Neural cell (in vitro differentiated cells): ENCODE data around the gene RFC3. TPM values are rescaled to one million over a fixed set of nuclear protein-coding genes. Genes with fewer than 3 reads are reported as not detected.

Experiments used
- H2AFZ ChIP-seq: fragments of 200-600, 300-800 bp; sonication (generic), shearing (Covaris generic); 2 replicates; pipeline ENCODE4 v1.6.0; 2014; ENCODE audit warnings: low read depth, mild to moderate bottlenecking, antibody characterized with exemption, low read length, moderate library complexity
- H3F3A ChIP-seq: fragments of 200-600 bp; shearing (Covaris generic); 2 replicates; pipeline ENCODE4 v1.6.1; 2016; ENCODE audit warnings: mild to moderate bottlenecking, moderate library complexity, mixed read lengths, antibody characterized with exemption, low read length; ENCODE audit not compliant: insufficient read depth, poor library complexity, severe bottlenecking
- H3K27ac ChIP-seq: fragments of 200-600, 300-800 bp; sonication (generic), shearing (Covaris generic); 2 replicates; pipeline ENCODE4 v1.5.1; 2014; ENCODE audit warnings: mild to moderate bottlenecking, low read length, moderate library complexity
- H3K27me3 ChIP-seq: fragments of 300-800, 200-600 bp; sonication (generic), shearing (Covaris generic); 2 replicates; pipeline ENCODE4 v1.6.0; 2014; ENCODE audit warnings: mild to moderate bottlenecking, low read depth, low read length, moderate library complexity; ENCODE audit not compliant: insufficient read depth
- H3K36me3 ChIP-seq: fragments of 300-800, 200-600 bp; sonication (generic), shearing (Covaris generic); 2 replicates; pipeline ENCODE4 v1.5.1; 2014; ENCODE audit warnings: mild to moderate bottlenecking, antibody characterized with exemption, low read length, moderate library complexity; ENCODE audit not compliant: insufficient read depth
- H3K4me2 ChIP-seq: fragments of 300-800, 200-600 bp; sonication (generic), shearing (Covaris generic); 2 replicates; pipeline ENCODE4 v1.6.0; 2014; ENCODE audit warnings: mild to moderate bottlenecking, low read length
- H3K4me3 ChIP-seq: fragments of 300-800, 200-600 bp; sonication (generic), shearing (Covaris generic); 2 replicates; pipeline ENCODE4 v1.5.1; 2014; ENCODE audit warnings: mild to moderate bottlenecking, low read length, moderate library complexity
- H3K79me2 ChIP-seq: fragments of 200-600 bp; shearing (Covaris generic); replicated peaks from 2 replicates; pipeline ENCODE4 v1.6.0; 2014; ENCODE audit warnings: mild to moderate bottlenecking, low read length, moderate library complexity; ENCODE audit not compliant: insufficient read depth
- H3K9ac ChIP-seq: fragments of 300-800, 200-600 bp; sonication (generic), shearing (Covaris generic); 2 replicates; pipeline ENCODE4 v1.6.1; 2016; ENCODE audit warnings: mild to moderate bottlenecking, low read length, mixed read lengths
- H3K9me2 ChIP-seq: fragments of 200-600 bp; shearing (Covaris generic); 2 replicates; pipeline ENCODE4 v1.6.1; 2016; ENCODE audit warnings: mild to moderate bottlenecking, low read length, mixed read lengths; ENCODE audit not compliant: insufficient read depth
- H3K9me3 ChIP-seq: fragments of 200-600, 300-800 bp; sonication (generic), shearing (Covaris generic); 2 replicates; pipeline ENCODE4 v1.6.1; 2016; ENCODE audit warnings: mild to moderate bottlenecking, mixed run types, low read length, moderate library complexity, mixed read lengths
- H4K20me1 ChIP-seq: fragments of 200-600 bp; shearing (Covaris generic); 2 replicates; pipeline ENCODE4 v1.6.1; 2016; ENCODE audit warnings: mild to moderate bottlenecking, mixed run types; ENCODE audit not compliant: insufficient read depth
- EP300 ChIP-seq: fragments of 450-650 bp; conservative IDR thresholded peaks from 2 replicates; pipeline ENCODE4 v1.6.1; 2014; ENCODE audit warnings: antibody characterized with exemption, mild to moderate bottlenecking, moderate library complexity; ENCODE audit not compliant: poor library complexity, severe bottlenecking
- EZH2 ChIP-seq: fragments of 200-600, 300-800 bp; shearing (Covaris generic), sonication (generic); IDR thresholded peaks from 2 replicates; pipeline ENCODE4 v1.6.1; 2014; ENCODE audit warnings: antibody characterized with exemption, low read length, borderline replicate concordance, mild to moderate bottlenecking; ENCODE audit not compliant: insufficient read depth, poor library complexity, severe bottlenecking
- MXI1 ChIP-seq: fragments of 450-650 bp; conservative IDR thresholded peaks from 2 replicates; pipeline ENCODE4 v1.6.1; 2014; ENCODE audit warnings: antibody characterized with exemption, mild to moderate bottlenecking; ENCODE audit not compliant: poor library complexity, severe bottlenecking
- POLR2AphosphoS5 ChIP-seq: IDR thresholded peaks from 2 replicates; pipeline ENCODE4 v1.6.1; 2012
- RAD21 ChIP-seq: fragments of 450-650 bp; conservative IDR thresholded peaks from 2 replicates; pipeline ENCODE4 v1.6.1; 2014; ENCODE audit warnings: antibody characterized with exemption, mild to moderate bottlenecking, moderate library complexity
- SMC3 ChIP-seq: fragments of 450-650 bp; conservative IDR thresholded peaks from 2 replicates; pipeline ENCODE4 v1.6.1; 2014; ENCODE audit warnings: antibody characterized with exemption, mild to moderate bottlenecking, moderate library complexity; ENCODE audit not compliant: poor library complexity
- TAF1 ChIP-seq: IDR thresholded peaks from 2 replicates; pipeline ENCODE4 v1.6.1; 2012; ENCODE audit warnings: low read depth
- polyA plus RNA-seq: library from polyadenylated mRNA; depleted of rRNA; stranded (reverse); fragments of >200 nt; gene quantifications from 2 replicates; pipeline ENCODE4 v1.2.3, GENCODE V29; 2014
- TF ChIP-seq, protein P1 (sequence below): IDR thresholded peaks from 2 replicates; pipeline ENCODE4 v1.6.1; 2012; ENCODE audit warnings: borderline replicate concordance
- TF ChIP-seq, protein P2 (sequence below): fragments of 450-650 bp; IDR thresholded peaks from 2 replicates; pipeline ENCODE4 v1.5.1; 2014; ENCODE audit warnings: antibody characterized with exemption, mild to moderate bottlenecking, moderate library complexity; ENCODE audit not compliant: poor library complexity, severe bottlenecking

RFC3 gene
- polyA plus RNA-seq, 1 donor from 2014 or later: 13.8 TPM

DNA sequence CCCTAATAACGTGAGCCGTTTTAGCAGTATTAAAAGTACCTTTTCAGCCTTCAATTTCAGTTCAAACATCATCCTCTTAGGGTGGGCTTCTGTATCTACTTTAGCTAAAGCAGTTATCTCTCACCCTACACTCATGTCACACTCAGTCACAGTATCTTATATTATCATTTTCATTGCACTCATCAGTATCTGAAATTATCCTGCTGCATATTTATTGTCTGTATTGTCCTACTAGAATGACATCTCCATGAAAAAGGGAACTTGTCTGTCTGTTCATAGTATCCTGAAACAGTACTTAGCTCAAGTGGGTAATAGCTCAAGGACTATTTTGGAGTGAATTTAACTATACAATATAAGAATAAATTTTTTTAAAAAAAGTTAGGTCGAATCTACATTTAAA lies 19.9 kb upstream of the RFC3 start:
- Histone ChIP-seq H4K20me1 (no peaks in the 10 kb centered on the region), H3K27me3 (no peaks in the 10 kb centered on the region), H3K9me2 (no peaks in the 10 kb centered on the region), H3K9me3 (no peaks in the 10 kb centered on the region), H3K36me3 (no peaks in the 10 kb centered on the region), H2AFZ (no peak overlapping the region), H3F3A (no peaks in the 10 kb centered on the region), H3K4me3 (no peak overlapping the region), H3K4me2 (no peak overlapping the region), H3K9ac (no peak overlapping the region), H3K27ac (peak overlapping the region; percentile 22), H3K79me2 (no peaks in the 10 kb centered on the region)
- TF ChIP-seq EZH2 (no peak), RAD21 (no peak), TAF1 (no peak), POLR2AphosphoS5 (no peak), SMC3 (no peak), MXI1 (no peak), EP300 (no peak)
- TF ChIP-seq, protein P1, sequence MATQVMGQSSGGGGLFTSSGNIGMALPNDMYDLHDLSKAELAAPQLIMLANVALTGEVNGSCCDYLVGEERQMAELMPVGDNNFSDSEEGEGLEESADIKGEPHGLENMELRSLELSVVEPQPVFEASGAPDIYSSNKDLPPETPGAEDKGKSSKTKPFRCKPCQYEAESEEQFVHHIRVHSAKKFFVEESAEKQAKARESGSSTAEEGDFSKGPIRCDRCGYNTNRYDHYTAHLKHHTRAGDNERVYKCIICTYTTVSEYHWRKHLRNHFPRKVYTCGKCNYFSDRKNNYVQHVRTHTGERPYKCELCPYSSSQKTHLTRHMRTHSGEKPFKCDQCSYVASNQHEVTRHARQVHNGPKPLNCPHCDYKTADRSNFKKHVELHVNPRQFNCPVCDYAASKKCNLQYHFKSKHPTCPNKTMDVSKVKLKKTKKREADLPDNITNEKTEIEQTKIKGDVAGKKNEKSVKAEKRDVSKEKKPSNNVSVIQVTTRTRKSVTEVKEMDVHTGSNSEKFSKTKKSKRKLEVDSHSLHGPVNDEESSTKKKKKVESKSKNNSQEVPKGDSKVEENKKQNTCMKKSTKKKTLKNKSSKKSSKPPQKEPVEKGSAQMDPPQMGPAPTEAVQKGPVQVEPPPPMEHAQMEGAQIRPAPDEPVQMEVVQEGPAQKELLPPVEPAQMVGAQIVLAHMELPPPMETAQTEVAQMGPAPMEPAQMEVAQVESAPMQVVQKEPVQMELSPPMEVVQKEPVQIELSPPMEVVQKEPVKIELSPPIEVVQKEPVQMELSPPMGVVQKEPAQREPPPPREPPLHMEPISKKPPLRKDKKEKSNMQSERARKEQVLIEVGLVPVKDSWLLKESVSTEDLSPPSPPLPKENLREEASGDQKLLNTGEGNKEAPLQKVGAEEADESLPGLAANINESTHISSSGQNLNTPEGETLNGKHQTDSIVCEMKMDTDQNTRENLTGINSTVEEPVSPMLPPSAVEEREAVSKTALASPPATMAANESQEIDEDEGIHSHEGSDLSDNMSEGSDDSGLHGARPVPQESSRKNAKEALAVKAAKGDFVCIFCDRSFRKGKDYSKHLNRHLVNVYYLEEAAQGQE: no peak
- TF ChIP-seq, protein P2, sequence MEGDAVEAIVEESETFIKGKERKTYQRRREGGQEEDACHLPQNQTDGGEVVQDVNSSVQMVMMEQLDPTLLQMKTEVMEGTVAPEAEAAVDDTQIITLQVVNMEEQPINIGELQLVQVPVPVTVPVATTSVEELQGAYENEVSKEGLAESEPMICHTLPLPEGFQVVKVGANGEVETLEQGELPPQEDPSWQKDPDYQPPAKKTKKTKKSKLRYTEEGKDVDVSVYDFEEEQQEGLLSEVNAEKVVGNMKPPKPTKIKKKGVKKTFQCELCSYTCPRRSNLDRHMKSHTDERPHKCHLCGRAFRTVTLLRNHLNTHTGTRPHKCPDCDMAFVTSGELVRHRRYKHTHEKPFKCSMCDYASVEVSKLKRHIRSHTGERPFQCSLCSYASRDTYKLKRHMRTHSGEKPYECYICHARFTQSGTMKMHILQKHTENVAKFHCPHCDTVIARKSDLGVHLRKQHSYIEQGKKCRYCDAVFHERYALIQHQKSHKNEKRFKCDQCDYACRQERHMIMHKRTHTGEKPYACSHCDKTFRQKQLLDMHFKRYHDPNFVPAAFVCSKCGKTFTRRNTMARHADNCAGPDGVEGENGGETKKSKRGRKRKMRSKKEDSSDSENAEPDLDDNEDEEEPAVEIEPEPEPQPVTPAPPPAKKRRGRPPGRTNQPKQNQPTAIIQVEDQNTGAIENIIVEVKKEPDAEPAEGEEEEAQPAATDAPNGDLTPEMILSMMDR: no peak

DNA sequence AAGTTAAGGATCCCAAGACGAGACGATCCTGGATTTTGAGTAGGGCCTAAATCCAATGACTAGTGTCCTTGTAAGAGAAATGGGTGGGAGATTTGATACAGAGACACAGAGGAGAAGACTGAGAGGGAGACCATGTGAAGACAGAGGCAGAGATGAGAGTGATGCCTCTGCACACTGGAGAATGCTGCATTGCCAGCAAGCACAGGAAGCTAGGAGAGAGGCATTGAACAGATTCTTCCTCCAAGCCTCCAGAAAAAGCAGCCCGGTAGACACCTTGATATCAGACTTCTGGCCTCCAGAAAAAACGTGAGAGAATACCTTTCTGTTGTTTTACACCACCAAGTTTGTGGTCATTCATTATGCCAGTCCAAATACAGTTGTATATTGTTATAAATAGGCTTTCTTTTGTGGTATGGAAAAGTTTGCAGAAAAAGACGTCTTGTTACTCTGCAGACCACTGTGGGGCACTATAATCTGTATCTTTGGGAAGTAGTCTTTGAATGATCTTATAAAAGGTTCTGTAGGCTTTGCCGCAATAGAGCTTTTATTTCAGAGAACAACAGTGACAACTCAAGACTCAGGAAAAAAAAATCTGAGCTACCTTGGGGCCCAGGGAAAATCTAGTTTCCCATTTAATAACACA lies 17.9 kb upstream of the RFC3 start:
- Histone ChIP-seq H2AFZ (no peak overlapping the region), H4K20me1 (no peaks in the 10 kb centered on the region), H3K9ac (no peak overlapping the region), H3K27me3 (no peaks in the 10 kb centered on the region), H3K79me2 (no peaks in the 10 kb centered on the region), H3F3A (no peaks in the 10 kb centered on the region), H3K9me2 (no peaks in the 10 kb centered on the region), H3K4me2 (no peak overlapping the region), H3K27ac (no peak overlapping the region), H3K4me3 (no peak overlapping the region), H3K36me3 (no peaks in the 10 kb centered on the region), H3K9me3 (no peaks in the 10 kb centered on the region)
- TF ChIP-seq RAD21: peak; percentile 82
- no peak for TF ChIP-seq TAF1
- TF ChIP-seq SMC3: peak; percentile 81
- no peak for TF ChIP-seq MXI1
- TF ChIP-seq, protein P2: peak; percentile 77
- no peak for TF ChIP-seq EZH2
- TF ChIP-seq EP300: no peak
